Femur (tissue), 1 donor: ENCODE data around the gene UPK3BL1.
"Not testable (repeated sequence)": the region's sequence is repeated elsewhere in the genome, so short reads cannot be mapped to it uniquely, and the experiment has no call there.

Source experiments
- DNase-seq: peaks from one replicate; pipeline ENCODE4 v3.0.0-alpha.2; 2017

The UPK3BL1 gene

DNA sequence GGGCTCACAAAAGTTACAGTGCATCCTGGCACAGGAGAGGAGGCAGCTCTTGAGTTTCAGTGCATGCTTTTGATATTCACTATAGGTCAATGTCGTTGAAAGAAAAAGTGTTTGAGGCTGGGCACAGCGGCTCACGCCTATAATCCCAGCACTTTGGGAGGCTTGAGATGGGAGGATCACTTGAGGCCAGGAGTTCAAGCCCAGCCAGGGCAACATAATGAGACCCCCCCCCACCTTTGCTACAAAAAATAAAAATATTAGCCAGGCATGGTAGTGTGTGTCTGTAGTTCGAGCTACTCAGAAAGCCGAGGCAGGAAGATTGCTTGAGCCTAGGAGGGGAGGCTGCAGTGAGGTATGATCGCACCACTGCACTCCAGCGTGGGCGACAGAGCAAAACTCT, 24.5 kb downstream of the UPK3BL1 start:
- DNase-seq: not testable (repeated sequence)

DNA sequence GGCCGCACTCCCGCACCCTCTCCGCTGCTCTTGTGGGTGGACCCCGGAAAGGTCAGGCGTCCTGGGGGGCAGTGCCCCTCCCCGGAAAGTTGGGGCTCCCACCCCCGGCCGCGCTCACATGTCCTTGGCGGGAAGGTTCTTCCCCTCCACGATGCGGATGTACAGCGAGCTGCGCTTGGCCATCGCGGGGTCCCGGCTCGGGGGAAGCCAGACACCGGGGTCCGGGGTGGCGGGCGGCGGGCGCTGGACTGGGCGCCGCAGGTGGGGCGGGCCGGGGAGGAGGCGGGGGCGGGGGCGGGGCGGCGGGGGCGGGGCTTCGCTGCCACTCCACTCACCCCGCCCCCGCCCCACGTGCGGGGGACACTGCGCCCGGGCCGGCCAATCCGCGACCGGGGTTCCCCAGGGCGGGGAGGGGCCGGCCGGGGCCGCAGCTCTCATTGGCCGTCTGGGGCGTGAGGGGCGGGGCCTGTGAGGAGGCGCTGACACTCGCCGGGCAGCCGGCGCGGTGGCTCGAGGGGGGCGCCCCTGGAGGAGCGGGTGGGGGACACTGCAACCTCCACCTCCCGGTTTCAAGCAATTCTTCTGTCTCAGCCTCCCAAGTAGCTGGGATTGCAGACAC, 26.0 kb downstream of the UPK3BL1 start, which contains the start of gene RASA4:
Gene RASA4 (minus strand): TSS at position 250 of the 619 bp plus-strand sequence. CDS start 67 bp downstream, at position 183.
- DNase-seq: peak; percentile 65

DNA sequence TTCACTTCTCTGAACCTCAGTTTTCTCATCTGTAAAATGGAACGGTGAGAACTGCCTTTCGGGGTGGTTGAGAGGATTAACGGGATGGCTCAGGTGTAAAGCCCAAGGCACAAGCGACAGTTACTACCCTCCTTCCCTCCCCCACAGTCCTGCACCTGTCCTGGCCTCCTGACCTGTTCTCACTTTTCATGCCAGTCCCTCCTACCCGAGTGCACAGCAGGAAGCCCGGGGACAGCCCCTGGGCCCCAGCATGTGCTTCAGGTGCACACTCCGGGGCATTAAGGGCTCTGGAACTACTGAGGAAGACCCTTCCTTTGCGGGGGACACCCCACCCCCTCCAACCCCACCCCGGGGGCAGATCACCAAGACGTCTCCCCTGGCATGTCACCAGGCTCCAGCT, 26.7 kb downstream of the UPK3BL1 start:
- not testable (repeated sequence) for DNase-seq

DNA sequence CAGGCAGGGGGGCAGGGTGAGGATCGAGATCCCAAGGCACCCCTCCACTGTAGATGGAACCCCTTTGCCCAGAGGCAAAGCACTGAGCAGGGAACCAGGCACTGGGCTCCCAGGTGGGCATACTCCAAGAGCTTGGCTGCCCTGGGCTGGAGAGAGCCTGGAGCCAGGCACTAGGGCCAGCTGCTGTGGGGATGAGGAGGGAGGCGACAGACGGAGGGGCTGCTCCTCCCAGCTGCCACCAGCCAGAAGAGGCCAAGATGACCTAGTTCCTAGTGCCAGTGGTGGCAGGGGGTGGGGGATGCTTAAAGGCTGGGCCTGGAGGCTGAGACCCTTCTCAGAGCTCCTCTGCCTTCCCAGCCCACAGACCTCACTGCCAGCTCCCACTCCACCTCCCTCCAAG, 27.7 kb downstream of the UPK3BL1 start:
- not testable (repeated sequence) for DNase-seq

DNA sequence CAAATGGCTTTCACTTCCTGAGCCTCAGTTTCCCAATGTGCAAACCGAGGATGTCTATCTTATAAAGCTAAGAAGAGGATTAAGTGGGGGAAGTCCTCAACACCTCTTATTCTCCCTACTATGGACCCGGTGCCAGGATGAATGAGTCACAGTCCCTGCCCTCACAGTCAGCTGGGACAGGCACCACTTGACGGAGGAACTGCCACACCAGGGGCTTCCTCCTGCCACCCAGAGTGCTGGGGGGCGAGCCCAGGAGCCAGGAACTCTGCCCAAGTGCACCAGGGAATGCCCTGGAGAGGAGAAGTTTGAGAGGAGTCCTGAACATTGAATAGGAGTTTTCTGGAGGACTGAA, 28.3 kb downstream of the UPK3BL1 start:
- DNase-seq: not testable (repeated sequence)

DNA sequence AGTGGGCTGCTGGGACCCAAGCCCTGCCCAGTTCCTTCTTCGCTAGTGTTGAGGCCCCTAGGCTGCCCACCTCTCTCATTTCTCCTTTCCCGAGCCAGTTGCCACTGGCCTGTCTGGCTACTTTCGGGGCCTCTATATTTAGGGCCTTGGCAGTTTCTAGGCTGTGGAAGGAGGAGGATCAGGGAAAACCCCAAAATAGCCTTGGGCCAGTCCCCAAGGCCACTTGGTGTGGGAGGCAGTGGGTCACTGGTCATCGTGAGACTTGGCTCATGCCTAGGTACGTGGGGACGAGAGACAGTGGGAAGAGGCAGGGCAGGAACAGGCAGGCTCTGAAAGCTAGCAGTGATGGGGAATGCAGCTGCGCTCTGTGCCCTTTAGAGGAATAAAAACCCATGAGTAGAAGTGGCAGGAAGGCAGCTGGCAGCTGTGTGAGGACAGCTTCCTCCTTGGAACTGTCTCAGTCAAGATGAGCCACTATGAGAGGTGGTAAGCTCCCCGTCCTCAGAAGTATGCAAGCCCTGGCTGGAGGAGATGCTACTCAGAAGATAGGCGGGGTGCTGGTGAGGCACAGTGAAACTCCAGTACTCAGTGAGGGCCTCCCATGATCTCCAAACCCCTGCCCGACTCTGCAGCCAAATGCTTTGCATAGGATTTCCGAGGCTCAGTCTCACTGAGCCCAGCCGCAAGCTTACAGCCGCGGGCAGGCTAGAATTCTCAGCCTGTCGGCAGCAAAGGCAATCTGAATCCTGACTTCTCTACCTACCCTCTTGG, 28.8 kb downstream of the UPK3BL1 start:
- not testable (repeated sequence) for DNase-seq

DNA sequence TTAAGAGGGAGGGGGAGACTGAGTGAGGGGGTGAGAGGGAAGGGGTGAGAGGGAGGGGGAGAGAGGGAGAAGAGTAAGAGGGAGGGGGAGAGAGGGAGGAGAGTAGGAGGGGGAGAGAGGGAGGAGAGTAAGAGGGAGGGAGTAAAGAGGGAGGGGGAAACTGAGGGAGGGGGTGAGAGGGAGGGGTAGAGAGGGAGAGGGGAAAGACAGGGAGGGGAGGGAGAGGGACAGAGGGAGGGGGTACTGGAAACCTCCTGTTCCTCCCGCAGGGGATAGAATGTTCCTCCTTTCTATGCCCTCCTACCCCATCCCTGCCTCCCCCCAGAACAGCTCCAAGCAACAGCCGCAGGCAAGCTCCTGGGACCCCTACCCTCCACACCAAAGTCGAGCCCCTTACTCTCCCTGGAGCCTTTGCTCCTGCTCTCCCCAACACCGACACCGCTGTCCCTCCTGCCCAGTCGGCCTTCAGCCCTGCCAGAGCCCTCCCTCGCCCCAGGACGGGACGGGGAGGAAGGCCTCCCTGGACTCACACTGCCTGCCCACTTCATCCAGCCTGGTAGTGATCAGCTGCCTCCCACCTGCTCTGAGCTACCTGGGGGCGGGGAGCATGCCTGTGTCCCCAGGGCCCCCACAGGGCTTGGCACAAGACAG, 30.8 kb downstream of the UPK3BL1 start:
- DNase-seq: peak; percentile 48

DNA sequence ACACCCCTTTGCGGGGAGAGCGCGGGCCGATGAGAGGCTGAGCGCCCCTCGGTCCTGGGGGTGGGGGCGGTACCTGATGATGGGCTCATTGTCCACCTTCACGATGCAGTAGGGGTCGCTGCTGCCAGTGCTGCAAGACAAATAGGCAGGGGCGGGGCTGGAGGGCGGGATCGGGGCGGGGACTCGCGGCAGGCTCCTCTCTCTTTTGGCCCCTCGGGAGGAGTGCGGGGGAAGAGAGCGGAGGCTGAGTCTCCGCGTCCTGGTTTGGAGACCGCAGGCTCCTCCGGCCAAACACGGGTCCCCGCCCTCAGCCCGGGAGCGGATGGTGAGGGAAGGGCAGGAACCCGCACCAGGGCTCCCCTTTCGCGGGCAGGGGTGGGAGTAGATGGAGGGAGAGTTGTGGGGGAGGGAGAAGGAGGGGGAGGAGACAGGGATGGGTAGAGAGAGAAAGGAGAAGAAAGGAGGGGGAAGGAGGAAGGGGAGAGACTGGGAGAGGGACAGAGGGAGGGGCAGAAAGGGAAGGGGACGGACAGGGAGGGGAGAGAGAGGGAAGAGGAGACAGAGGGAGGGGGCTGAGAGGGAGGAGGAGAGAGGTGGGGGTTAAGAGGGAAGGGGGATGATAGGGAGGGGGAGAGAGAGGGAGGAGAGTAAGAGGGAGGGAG, 31.4 kb downstream of the UPK3BL1 start:
- DNase-seq: not testable (repeated sequence)

DNA sequence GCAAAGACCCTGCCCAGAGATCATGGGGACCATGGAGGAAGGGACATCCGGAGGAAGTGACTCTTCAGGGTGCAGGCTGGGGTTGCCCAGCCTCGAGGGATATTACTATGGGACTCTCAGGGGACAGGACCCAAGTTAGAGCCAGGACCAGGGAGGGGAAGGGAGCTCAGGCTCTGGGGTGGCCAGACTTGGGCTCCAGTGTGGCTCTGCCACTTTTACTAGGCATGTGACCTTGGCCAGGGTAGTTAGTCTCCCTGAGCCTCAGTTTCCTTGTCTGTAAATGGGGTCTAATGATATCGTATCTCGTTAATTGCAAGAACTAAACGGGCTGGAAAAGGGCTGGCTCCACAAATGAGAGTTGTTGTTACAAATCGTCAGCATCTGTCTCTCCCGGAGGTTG, 32.1 kb downstream of the UPK3BL1 start:
- DNase-seq: not testable (repeated sequence)

DNA sequence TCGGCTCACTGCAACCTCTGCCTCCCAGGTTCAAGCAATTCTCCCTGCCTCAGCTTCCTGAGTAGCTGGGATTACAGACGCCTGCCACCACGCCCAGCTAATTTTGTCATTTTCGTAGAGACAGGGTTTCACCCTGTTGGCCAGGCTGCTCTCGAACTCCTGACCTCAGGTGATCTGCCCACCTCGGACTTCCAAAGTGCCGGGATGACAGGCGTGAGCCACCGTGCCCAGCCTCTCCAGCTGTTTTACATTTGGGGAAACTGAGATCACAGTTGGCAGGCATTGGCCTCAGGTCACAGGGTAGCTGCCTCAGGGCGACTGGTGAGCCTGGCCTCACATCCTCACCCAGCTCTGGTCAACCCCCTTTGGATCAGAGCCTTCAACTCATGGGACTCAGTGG, 32.9 kb downstream of the UPK3BL1 start:
- DNase-seq: not testable (repeated sequence)

DNA sequence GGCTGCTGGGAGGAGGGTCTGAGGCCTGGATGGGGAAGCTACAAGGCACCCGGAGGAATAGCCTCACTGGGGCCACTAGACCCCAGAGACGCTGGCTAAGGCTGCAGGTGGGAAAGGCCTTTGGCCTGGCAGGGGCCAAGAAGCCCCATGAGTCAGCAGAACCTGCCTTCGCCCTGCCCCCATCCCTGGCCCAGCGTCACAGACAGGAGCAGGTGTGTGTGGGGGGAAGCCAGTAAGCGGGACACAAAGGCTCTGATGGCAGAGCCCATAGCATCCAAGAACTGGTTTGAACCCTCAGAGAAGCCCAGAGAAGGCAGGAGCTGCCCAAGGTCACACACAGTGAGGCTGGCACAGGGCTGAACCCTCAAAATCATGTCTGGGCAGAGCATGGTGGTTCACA, 35.7 kb downstream of the UPK3BL1 start:
- DNase-seq: not testable (repeated sequence)

DNA sequence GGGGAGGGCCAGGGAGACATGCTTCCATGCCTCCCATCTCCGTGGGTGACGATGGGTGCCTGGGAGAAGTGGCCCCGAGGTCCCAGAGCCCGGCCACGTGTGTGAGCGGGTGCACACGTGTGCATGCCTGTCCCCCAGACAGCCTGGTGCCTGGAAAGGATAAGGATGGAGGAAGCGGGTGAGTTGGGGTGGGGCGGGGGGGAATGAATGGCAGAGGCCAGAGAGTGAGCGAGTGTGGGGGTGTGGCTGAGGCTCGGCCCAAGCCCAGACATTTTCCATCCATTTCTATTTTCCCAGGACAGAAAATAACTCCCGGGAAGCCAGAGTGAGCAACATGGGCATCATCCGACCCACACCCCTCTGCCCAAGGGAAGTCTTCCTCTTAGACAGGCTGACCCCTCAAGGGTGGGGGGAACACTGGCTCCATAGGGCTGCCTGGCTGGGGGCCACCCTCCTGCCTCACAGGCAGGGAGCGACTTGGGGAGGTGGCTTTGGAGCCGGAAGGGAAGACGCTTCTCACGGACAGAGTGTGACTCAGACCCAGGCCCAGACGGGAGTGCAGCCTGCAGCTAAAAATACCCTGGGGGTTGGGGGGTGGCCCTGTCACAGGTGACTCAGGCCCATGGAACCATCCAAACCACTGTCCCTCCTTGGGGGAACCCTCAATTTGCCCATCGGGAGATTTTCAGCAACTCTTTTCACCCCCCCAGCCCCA, 38.0 kb downstream of the UPK3BL1 start:
- DNase-seq: not testable (repeated sequence)

DNA sequence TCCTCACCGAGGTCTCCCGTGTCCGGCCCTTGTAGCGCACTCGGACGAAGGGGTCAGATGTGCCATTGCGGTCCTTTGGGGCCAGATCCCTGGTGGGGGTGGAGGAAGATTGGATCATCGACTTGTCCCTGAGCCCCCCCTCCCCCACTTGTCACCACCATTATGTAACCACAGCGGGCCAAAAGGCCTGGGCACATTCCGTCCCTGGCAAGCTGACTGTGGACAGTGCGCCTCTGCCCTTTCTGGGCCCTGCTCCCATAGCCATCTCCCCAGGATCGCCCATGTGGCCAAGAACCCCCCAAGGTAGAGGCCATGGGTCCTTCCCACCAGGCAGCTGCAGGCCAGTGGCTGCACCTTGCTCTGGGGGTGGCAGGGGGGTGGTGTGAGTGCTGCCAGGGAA, 40.3 kb downstream of the UPK3BL1 start:
- not testable (repeated sequence) for DNase-seq

DNA sequence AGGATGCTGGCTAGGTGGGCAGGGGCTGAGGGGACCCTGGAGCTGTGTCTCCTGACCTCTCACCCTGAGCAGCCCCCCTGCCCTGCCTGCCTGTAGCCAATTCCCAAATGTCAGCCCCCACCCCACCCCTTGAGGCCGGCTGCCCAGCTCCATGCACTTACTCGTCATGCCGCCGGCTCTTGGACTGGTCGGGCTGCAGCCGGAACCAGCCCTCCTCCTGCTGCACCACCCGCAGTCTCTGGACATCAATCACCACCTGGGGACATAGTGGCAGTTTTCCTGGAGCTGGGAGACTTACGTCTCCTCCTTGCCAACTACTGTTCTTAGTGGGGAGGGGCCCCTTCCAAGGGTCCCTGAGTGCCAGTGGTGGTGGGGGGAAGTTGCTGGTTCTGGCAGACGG, 42.9 kb downstream of the UPK3BL1 start:
- not testable (repeated sequence) for DNase-seq

DNA sequence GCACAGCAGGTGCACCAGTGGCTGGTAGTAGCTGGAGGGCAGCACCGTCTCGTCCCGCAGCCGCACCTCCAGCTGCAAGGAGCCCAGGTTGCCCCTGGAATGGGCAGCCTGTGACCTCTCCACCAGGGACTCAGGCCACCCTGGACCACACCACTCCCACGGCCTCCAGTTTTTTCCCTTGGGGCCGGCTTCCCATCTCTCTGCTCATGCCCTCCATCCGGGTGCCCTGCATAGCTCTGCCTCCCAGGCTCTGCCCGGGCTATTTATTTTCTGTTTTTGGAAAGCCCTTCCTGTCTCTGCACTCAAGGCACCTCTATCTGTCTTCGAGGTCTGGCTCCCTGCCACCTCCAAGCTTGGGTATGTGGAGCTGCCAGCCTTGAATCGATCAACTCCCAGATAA, 46.6 kb downstream of the UPK3BL1 start:
- not testable (repeated sequence) for DNase-seq

DNA sequence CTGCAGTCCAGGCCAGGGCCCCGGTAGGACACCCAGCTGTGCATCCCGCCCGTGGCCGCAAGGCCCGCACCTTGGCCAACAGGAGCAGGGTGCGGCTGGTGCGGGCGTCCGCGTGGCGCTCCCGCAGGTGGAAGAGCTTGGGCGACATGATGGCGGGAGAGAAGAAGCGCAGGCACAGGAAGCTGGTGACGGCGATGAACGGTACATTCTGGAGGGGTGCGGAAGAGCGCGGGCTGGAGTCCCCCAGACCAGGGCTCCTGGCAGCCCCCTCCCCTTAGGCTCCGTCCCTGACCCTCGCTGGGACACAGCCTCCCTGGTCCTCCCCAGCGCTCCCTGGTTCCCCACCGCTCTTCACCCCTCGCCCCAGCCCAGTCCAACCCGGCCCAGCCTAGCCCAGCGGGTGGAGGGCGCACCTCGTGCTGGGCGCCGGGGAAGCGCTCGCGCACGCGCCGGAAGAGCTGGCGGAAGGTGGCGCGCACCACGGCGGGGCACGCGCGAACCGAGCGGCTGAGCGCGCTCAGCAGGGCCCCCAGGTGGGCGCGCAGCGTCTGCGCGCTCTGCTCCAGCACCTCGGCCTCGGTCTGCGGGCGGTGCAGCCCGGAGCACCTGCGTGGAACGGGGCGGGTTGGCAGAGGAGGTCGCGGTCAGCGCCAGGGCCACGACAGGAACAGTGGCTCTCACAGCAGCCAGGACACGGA, 48.8 kb downstream of the UPK3BL1 start:
- not testable (repeated sequence) for DNase-seq

DNA sequence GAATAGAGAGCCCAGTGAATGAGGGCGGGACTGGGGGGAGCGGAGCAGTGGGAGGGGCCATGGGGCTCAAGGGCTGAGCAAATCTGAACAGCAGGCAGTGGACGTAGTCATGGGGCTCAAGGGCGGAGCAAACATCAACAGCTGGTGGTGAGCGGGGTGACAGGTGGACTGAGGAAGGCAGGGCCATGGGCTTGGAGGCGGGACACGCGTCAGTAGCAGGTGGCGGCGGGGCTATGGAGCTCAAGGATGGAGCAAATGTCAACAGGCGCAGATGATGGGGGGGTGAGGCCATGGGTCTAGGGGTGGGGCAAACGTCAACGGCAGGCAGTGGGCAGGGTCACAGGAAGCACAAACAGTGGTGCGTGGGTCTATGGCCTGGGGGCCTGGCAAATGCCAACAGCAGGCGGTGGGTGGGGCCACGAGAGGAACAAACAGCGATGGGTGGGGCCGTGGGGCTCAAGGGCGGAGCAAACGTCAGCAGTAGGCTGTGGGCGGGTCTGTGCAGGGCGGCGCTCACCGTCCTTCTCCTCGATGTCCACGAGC, 50.0 kb downstream of the UPK3BL1 start:
- not testable (repeated sequence) for DNase-seq

DNA sequence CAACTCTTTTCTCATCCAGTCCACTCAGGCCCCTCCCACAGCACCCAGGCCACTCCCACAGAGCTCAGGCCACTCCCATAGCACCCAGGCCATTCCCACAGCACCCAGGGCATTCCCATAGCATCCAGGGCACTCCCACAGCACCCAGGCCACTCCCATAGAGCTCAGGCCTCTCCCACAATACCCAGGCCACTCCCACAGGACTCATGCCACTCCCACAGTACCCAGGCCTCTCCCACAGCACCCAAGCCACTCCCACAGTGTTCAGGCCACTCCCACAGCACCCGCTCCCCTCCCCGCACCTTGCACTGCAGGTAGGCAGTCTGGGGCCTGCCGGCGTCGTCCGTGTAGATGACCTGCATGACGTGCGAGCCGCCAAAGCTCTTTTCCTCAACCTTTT, 52.7 kb downstream of the UPK3BL1 start:
- not testable (repeated sequence) for DNase-seq
